NCI-H2171 treated with DMSO at 0.1 percent for 48 hours (cell line): ENCODE data around the gene SCMH1.
"Not testable (repeated sequence)": the region's sequence is repeated elsewhere in the genome, so short reads cannot be mapped to it uniquely, and the experiment has no call there.

Experiments
- DNase-seq: peaks from one replicate; lab custom pipeline; 2025; lab: John Stamatoyannopoulos, UW

The SCMH1 gene

DNA sequence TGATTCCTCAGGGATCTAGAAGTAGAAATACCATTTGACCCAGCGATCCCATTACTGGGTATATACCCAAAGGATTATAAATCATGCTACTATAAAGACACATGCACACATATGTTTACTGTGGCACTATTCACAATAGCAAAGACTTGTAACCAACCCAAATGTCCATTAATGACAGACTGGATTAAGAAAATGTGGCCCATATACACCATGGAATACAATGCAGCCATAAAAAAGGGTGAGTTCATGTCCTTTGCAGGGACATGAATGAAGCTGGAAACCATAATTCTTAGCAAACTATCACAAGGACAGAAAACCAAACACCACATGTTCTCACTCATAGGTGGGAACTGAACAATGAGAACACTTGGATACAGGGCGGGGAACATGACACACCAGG, 30.5 kb downstream of the SCMH1 start:
- DNase-seq = not testable (repeated sequence)

DNA sequence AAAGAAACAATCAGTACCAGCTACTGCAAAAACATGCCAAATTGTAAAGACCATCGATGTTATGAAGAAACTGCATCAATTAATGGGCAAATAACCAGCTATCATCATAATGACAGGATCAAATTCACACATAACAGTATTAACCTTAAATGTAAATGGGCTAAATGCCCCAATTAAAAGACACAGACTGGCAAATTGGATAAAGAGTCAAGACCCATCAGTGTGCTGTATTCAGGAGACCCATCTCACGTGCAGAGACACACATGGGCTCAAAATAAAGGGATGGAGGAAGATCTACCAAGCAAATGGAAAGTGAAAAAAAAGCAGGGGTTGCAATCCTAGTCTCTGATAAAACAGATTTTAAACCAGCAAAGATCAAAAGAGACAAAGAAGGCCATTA, 35.1 kb downstream of the SCMH1 start:
- DNase-seq = not testable (repeated sequence)

DNA sequence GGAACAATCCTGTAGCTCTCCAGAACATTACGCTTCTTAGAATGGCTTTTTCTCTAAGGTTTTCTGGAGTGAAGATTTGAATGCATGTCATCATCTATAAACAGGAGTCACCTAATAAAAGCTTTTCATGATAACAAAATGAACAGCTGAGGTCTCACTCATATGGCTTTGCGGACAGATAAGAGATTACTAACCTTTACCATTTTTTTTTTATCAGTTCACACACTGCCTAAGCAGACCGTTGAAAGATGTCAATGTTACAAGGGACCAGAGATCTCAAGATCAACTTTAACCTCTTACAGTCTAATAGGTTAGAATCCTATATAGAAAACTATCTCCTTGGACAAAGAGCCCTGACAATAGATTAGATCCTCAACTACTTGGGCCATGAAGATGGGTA, 41.4 kb downstream of the SCMH1 start:
- DNase-seq = no peak

DNA sequence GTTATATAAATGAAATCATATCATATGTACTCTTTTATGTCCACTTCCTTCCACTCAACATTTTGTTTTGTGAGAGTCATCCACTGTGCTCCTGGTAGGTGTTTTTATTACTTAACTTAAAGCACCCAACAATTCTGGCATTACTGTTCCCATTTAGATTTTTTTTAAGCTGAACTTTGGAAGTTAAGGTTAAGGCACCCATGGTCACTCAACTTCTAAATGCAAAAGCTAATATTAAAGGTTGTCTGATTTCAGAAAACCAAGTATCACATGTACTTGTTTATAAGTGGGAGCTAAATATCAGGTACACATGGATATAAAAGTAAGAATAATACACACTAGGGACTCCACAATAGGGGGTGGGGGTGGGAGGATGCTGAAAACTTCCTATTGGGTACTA, 42.7 kb downstream of the SCMH1 start:
- DNase-seq = no peak

DNA sequence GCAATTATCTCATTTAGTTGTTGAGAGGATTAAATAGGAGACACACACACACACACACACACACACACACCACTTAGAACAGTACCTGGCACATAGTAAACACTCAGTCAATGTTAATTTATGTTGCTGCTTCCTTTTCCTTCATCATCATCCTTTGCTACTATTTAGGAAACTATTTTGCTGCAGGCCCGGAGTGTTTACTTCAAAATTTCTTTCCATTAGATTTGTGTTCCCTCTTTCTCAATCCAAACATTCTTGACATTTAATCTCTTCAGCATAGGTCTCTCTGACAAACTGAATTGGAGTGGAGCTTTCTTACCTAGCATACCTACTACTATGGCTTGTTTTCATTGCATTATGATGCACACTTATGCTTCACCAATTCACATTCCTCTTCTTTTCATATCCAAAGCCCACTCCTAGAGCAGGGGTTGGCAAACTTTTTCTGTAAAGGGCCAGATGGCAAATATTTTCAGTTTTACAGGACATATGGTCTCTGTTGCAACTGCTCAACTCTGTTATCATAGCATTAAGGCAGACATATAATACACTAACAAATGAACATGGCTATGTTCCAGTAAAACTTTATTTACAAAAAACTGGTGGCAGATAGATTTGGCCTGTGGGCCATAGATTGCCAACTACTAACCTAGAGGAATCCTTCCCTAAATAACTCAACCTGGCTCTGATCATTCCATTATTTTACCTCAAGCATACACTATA, 49.5 kb downstream of the SCMH1 start:
- peak; percentile 72 for DNase-seq

DNA sequence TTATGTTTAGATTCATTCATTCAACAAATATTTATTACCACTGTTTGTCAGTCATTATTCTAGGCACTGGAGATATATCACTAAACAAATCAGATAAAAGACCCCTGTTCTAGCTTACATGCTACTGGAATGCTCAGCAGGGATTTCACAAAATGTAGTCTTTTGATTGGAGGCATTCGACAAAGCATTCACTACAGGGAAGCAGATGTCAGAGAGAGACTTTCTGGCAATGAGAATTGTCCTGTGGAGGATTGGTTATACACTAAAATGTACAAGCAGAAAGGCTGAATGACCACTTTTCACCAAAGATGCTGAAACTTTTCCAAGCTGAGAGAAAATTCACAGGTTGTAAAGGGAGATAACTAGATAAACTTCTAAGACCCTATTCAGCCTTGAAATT, 57.7 kb downstream of the SCMH1 start:
- DNase-seq = no peak

DNA sequence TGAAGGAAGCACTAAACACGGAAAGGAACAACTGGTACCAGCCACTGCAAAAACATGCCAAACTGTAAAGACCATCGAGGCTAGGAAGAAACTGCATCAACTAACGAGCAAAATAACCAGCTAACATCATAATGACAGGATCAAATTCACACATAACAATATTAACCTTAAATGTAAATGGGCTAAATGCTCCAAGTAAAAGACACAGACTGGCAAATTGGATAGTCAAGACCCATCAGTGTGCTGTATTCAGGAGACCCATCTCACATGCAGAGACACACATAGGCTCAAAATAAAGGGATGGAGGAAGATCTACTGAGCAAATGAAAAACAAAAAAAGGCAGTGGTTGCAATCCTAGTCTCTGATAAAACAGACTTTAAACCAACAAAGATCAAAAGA, 63.9 kb downstream of the SCMH1 start:
- DNase-seq = not testable (repeated sequence)

DNA sequence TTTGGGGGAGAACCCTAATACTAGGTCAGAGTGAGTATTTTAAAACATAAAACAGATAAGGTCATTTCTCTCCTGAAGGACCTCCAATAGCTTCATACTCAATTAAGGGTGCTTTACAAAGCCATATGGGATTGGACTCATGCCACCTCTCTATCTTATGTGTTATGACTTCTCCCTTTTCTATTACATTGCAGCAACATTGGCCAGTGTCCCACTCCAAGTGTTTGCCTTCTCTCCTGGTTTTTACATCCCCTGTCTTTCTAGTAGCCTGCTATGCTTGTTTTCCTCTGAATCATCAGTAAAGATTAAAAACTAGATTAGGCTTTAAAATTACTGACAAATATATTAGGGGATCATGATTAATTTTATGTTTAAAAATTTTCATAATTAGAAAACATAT, 66.6 kb downstream of the SCMH1 start:
- DNase-seq = no peak

DNA sequence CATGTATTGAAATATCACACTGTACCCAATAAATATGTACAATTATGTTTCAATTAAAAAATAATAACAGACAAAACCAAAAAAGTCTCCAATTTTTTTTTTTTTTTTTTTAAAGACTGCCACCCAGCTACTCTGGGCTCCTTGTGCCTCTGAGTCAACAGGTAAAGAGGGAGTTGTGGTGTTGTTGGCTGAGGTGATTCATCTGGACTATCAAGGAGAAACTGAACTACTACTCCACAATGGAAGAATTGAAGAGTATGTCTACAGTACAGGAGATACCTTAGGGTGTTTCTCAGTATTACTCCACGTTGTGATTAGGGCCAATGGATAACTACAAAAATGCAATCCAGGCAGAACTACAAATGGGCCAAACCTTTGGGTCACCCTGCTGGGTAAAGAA, 67.9 kb downstream of the SCMH1 start:
- DNase-seq = no peak

DNA sequence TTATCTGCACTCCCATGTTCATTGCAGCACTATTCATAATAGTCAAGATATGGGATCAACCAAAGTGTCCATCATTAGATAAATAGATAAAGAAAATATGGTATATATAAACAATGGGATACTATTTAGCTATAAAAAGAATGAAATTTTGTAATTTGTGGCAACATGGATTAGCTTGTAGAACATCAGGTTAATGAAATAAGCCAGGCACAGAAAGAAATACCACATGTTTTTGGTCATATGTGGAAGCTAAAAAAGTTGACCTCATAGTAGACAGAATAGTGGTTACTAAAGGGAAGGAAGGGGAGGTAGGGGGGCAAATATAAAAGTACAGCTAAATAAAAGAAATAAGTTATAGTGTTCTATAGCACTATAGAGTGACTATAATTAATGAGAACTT, 68.5 kb downstream of the SCMH1 start:
- DNase-seq = no peak

DNA sequence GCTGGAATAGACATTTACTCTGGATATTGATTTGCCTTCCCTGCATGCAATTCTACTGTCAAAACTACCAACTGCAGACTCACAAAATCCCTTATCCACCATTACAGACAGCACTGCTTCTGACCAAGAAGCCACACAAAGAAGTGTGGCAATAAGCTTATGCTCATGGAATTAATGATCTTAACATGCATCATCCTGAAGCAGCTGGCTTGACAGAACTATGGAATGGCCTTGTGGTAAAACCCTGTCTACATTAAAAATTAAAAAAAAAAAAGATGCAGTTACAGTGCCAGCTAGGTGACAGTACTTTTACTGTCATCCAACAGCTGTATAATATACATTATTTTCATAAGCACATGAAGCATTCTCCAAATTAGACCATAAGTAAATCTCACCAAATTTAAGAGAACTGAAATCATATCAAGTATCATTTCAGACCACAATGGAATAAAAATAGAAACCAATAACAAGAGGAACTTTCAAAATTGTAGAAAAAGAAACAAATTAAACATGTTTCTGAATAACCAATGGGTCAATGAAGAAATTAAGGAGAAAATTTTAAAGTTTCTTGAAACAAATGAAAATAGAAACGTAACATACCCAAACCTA, 70.7 kb downstream of the SCMH1 start:
- DNase-seq = no peak

DNA sequence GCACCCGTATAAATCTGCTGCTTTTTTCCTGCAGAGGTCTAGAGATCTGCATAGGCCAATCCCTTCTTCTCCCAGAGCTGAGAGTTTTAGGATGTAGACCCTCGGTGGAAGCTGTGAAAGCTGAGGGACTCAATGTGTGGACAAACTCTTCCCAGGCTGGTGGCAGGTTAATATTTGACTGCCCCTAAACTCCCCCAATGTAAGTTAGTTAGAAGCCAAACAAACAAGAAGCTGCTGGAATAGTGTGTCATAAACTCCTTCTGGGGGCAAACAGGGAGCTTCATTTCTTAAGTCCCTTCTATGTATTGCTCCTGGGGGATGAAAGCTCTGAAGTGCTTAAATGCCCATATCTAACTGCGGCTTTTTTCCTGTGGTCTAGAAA, 72.3 kb downstream of the SCMH1 start:
- no peak for DNase-seq

DNA sequence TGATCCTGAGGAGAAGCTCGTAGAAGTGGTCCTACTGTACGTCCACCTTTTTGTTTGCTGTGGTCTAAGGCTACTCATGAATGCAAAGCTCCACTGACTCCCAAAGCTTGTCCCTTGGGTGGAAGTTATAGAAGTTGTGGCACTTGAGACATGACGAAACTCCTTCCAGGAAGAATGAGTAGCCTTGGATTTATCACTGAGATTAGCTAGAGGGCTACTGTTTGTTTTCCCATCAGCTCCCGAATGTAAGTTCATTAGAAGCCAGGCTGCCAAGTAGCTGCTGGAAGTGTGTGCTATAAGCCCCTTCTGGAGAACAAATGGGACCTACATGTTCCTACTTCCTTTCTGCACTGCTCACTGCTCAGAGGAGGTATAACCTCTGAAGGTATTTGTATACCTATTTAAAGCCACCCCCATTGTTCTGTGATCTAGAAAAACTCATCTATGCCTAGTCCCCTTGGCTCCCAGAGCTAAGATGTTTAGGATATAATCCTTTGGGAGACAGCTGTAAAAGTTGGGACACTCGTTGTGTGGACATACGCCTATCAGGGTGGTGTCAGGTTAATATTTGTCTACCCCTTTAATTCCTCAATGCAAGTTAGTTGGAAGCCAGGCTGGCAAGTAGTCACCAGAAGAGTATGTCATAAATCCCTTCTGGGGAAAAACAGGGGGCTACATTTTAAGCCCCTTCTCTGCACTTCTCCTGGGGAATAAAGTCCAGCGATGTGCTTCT, 72.9 kb downstream of the SCMH1 start:
- no peak for DNase-seq

DNA sequence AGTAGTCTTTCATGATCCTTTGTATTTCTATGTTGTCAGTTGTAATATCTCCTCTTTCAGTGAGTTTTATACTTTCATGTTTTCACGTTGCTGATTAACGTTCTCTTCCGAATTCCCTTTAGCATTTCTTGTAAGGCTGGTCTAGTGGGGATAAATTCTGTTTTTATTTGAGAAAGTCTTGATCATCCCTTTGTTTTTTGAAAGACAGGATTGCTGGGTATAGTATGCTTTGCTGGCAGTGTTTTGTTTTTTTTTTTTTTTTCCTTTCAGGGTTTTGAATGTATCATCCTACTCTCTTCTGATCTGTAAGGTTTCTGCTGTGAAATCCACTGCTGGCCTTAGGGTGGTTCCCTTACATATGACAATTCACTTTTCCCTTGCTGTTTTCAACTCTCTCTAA, 74.4 kb downstream of the SCMH1 start:
- no peak for DNase-seq

DNA sequence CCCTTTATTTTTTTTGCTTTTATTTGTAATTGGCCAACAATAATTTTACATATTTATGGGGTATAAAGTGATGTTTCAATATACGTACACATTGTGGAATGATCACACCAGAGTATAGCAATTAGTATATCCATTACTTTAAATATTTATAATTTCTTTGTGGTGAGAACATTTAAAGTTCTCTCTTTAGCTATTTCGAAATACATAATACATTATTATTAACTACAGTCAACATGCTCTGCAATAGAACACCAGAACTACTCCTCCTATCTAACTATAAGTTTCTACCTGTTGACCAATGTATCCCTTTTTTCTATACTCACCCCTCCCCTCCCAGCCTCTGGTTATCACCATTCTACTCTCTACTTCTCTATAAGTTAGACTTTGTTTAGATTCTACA, 77.4 kb downstream of the SCMH1 start:
- DNase-seq = no peak

DNA sequence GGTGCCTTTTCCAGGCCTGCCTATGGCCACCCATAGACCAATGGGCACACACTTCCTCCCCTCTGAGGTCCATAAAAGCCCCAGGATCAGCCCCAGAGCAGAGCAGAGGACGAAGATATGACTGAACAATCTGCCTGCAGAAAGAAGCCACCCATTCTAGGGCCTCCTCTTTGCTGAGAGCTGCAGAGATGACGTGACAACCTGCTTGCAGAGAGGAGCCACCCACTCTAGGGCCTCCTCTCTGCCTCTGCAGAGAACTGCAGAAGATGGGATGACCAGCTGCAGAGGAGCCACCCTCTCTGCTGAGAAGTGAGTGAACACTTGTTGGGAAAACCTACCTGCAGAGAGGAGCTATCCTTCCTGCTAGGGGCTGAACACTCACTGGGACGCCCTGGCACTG, 79.7 kb downstream of the SCMH1 start:
- no peak for DNase-seq

DNA sequence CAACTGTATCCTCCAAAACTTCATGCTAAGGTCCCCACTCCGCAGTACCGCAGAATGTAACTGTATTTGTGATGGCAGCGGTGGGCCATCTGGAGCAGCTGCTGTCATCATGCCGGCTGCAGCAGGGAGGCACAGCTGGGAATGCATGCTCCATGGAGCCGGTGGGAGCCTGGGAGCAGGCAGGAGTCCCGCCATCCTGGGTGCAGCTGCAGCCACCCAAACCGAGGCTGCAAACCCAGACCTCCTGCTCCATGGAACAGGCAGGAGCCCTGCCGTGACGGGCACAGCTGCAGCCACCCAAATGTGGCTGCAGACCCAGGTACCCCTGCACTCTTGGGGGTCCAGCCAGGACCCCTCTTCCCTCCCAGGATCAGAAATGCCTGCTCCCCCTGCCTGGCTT, 80.3 kb downstream of the SCMH1 start:
- DNase-seq = peak; percentile 81

DNA sequence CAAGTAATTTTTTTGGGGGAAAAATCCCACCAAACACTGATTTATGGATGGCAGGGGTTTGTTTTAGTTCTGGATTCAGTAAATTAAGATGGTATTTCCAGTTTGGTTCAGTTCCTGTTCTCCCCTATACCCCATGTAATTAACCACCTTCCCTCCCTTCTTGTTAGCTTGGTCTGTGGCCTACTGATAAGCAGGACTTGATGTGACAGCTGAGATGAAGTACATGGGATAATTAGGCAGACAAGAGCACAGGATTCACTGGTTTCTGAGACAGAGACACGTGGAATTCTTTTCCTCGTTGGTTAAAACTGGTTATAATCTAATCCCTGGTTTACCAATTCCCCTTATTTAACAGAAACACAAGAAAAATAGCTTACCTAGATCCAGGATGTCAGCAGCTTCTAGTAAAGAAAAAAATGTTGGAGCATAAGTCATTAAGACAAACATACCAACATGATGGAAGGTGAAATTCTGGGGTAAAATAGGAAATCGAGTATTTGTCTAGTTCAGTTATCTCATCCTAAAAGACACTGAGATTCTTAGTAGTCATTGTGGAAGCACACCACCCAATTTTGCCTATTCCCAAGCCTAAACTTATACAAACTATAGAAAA, 81.5 kb downstream of the SCMH1 start:
- DNase-seq = no peak

DNA sequence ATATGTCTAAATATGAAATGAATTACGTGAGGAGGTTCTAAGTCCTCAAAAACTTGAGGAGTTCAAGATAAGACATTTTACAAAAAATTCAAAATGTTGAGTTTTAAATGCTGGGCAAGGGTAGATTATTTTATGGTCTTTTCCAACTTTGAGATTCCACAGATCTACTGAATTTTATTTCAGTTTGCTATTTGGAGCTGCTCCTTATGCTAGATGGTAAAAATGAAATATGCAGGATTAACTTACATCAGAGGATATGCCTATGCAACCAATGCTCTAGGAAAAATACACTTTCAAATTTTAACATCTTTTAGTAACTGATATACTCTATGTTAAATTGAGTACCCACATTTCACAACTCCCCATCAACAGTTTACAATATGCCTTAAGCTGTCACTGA, 83.1 kb downstream of the SCMH1 start:
- DNase-seq = no peak

DNA sequence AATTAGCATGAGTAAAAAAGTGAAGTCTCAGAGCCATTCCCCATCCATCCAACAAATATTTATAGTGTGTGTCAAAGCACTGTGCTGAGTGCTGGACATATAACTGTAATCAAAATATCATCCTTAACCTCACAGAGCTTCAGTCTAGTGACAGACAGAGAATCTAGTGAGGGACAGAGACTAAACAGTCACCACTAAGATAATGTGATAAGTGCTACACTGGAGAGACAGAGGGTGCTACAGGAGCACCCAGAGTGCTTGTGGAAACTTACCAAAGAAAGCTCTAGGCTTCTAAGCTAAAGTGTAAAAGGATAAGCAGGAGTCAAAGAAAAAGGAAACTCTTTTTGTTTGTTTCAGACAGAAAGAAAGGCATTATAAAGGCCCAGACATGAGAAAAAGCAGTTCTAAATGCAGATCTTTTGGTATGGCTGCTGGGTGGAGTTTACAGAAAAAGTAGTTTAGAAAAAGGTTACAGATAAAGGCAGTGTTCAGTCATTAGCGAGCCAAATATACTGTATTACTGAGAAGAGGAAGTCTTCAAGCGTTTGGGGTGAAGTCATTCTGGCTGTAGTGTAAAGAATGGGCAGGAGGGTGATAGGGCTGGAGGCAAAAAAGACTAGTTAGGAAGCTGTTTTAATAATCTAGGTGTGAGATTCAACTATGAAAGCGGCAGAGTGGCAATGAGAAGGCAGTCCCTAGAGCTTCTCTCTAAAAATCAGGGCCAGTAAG, 83.8 kb downstream of the SCMH1 start:
- no peak for DNase-seq

DNA sequence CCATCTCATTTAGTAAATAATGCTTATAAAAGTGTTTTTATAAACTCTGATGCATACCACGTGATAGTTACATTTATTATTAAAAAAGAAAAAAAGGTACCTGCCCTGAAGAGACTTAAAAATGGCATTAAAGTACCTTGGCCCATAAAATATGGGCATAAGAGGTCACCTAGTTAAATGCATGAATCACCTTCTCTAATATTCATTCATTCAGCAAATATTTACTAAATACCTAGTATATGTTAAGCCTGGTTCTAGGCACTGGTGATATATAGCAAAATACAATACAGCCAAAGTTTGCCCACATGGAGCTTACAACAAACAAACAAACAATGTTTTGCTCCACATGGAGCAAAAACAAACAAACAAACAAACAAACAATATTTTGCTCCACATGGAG, 87.0 kb downstream of the SCMH1 start:
- DNase-seq = no peak

DNA sequence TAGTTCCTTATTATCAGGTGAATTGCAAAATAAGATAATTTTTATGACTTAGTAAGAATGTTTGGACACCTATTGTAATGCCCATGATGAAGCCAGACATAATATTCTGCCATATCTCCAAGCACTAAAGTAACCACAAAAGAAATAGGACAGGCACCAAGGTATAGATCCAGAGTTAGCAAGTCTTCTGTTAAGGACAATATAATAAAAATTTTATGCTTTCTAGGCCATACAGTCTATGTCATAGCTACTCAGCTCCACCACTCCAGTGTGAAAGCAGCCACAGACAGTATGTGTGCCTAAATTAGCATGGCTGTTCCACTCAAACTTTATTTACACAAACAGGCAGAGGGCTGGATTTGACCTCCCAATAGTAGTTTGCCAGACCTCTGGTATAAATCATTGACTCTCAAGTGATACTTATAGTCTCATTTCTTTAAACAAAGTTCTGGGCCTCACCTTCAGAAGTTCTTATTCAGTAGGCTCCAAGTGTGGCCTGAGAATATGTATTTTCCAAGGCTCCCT, 88.3 kb downstream of the SCMH1 start:
- DNase-seq = no peak
